GM12873 (cell line): ENCODE results near the gene SPOCD1.

Experiments used
- CTCF ChIP-seq: IDR thresholded peaks from 2 replicates; pipeline ENCODE4 v1.5.1; 2012; ENCODE audit warnings: low read depth, mild to moderate bottlenecking, moderate library complexity, low read length, control low read depth; ENCODE audit not compliant: insufficient read depth; ENCODE audit errors: missing control alignments

SPOCD1 gene

GRCh38 chr1:31828926-31829690 is 13.3 kb upstream of the SPOCD1 start:
- no peak for TF ChIP-seq CTCF

- no peak for TF ChIP-seq CTCF
Observed at GRCh38 chr1:31828341-31828740, 12.5 kb upstream of the SPOCD1 start.

GRCh38 chr1:31823780-31824179 is 8.0 kb upstream of the SPOCD1 start:
- no peak for TF ChIP-seq CTCF

- TF ChIP-seq CTCF = no peak
Observed at GRCh38 chr1:31822766-31823165, 6.9 kb upstream of the SPOCD1 start.

GRCh38 chr1:31818206-31818605 is 2.4 kb upstream of the SPOCD1 start:
- TF ChIP-seq CTCF = no peak

GRCh38 chr1:31815307-31815645 is 546 bp downstream of the SPOCD1 start:
- no peak for TF ChIP-seq CTCF

GRCh38 chr1:31814631-31815306 is 1.1 kb downstream of the SPOCD1 start:
- TF ChIP-seq CTCF = no peak
